Right lung (tissue), 5 donors: ENCODE results near the gene BCAR1. TPM values are rescaled to one million over a fixed set of nuclear protein-coding genes. Genes with fewer than 3 reads are reported as not detected.
"Not testable (repeated sequence)": the region's sequence is repeated elsewhere in the genome, so short reads cannot be mapped to it uniquely, and the experiment has no call there.

Experiments used
- DNase-seq, 2 donors: peaks; one replicate each; pipeline ENCODE4 v3.0.0-alpha.2; 2013
- polyA plus RNA-seq, 5 donors: library from polyadenylated mRNA; unstranded; fragments of 120-200 nt; gene quantifications; one replicate each; pipeline versions ENCODE4 v1.2.1 to v1.2.3, GENCODE V29; 2013; ENCODE audit warnings: inconsistent platforms in 1 of 5, low replicate concordance in 1 of 5; ENCODE audit not compliant: insufficient read length in 5 of 5, insufficient read depth in 1 of 5

The BCAR1 gene
- polyA plus RNA-seq, 5 donors = 32.6 to 76.2 (median 54.7) TPM

- DNase-seq = no peak
These were observed 21.9 kb upstream of the BCAR1 start for GRCh38 chr16:75273054-75273925.

GRCh38 chr16:75272629-75273028 lies 21.2 kb upstream of the BCAR1 start:
- not testable (repeated sequence) for DNase-seq

GRCh38 chr16:75272097-75272551 lies 20.7 kb upstream of the BCAR1 start:
- no peak for DNase-seq

GRCh38 chr16:75271441-75272096 lies 20.1 kb upstream of the BCAR1 start:
- no peak for DNase-seq

DNA sequence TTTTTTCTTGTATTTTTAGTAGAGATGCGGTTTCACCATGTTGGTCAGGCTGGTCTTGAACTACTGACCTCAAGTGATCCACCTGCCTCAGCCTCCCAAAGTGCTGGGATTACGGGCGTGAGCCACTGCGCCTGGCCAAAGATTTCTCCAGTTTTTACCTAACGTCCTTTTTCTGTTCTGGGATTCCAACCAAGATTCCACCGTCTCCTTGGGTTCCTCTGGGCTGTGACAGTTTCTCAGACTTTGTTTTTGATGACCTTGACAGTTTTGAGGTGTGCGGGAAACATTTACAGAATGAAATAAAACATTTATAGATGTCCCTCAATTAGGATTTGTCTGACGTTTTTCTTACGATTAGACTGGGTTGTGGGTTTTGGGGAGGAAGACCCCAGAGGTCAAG lies 17.9 kb upstream of the BCAR1 start:
- DNase-seq = not testable (repeated sequence)

GRCh38 chr16:75267631-75268264 lies 16.3 kb upstream of the BCAR1 start:
- no peak for DNase-seq

DNA sequence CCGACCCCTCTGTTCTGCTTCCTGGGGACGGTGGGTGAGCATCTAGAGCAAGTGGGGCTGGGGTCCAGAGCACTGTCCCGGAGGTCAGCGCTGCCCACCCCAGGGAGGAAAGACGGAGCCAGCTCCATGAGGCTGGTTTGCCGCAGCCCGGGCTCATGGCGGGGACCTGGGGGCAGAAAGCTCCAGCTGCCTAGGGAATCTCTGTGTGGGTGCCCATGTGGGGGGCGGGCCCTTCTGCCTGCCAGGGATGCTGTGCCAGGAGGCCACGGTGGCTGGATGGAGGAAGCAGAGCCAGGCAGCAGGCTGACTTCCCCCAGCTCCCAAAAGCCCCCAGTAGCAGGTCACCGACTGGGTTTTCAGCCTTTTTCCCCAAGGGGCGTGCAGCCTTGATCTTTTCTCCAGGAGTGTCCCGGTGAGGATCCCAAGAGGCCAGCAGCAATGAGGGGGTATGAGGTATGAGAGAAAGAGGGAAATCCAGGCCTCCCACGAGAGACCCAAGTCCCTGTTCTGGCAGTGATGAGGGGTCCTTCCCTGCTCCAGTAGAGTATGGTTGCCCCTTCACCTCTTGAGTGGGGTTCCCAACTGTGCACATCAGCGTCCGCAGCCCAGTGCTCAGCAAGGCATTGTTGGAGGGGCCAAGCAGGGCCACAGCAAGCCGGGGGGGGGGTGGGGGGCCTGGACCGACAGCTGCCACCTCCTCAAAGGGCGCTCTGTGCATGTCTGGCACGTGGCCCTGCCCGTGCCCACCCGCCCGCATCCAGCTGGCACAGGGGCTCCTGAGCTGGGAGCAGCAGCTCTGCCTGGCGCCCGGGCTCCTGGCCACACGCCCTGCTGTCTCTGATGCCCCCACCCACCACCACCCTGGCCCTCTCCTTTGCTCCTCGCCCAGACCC lies 15.6 kb upstream of the BCAR1 start:
- DNase-seq = no peak

DNA sequence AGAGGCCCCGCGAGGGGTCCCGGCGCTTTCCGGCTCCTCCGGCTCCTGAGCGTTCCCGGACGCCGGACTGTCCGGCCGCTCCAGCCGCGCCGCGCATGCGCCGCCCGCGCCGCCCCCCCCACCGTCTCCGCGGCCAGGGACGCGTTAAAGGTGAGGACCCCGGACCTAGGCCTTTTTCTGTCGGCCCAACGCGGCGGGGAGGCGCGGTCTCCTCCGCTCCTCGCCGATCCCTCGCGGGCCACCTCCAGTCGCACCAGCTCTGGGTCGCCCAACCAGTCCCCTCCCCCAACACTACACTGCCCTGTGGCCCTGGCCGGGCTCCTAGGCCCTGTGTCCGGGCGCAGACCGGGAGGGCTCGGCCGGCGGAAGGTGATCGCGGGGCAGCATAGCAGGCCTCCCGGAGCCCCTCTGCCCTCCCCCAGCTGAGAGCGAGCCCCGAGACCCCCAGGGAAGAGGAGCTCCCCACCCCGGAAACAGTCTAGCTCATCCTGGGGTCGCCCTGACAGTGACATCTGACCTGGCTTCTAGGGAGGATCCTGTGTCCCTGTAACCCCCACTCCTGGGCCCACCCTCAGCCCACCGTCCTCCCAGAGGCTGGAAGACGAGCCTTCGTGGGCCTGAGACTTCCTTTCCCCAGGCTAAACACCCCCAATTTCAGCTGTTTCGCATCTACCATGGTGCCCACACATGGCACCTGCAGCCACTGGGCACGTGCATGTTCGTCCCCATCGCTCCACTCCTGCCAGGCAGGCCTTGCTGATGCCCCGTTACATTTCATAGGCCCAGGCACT lies 14.7 kb upstream of the BCAR1 start:
- peak; percentile 73 to 75 for DNase-seq

DNA sequence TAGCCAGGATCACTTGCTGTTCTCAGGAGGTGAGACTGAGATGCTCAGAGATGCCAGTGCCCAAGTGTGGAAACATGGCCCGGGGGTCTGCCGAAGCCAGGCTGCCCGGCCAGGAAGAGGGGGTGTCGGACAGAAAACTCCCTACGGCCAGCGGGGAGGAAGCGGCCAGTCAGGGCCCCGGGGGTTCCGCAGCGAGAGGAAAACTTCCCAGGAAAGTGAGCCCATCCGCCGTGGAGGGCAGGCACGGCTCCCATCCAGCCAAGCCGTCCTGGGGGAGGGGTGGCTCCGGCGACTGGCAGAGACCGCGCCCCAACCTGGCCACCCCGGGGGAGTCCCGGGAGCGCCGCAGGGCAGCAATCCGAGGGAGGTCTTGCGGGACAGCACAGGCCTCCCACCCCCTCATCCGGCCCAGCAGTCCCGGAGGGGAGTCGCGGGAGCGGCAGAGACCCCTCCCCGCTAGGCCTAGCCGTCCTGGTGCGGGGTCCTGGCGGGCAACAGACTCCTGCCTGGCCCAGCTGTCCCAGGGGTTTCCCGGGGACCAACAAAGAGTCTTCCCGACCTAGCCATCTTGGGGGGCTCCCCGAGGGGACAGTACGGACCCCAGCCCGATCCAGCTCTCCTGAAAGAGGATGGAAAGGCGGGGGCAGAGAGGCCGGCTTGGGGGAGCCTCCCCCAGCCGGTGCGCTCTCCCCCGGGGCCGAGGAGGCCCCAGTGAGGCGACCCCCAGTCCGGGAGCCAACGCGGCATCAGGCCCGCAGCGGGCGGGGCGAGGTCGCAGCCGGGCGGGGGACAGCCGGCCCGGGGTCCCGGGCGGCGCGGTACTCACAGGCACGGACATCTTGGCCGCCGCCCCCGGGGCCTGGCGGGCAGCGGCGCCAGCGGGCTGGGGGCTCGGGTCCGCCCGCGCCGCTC lies 13.8 kb upstream of the BCAR1 start:
- DNase-seq = no peak

DNA sequence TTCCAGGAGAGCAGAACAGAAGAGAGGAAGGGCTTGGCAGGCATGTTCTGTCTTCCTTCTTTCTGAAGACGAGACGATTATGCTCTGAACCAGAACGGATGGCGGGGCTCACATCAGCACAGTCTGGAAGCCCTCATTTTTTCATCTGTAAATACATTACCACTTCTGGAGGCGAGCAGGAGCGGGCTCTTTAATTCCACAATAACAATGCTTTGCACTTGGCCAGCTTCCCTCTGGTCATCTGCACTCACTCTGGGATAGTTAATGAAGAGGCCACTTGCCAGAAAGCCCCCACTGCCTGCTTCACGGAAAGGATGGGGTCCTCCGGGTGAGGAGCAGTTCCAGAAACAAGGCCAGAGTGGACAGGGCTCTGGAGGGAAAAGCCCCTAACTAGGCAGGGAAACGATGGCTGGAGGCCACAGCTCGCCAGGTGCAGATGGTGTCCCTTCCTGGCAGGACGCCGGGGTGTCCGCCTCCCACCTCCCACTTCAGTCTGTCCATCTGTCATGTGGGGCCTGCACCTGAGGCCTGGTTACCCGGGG lies 13.1 kb upstream of the BCAR1 start:
- peak; percentile 84 to 85 for DNase-seq

DNA sequence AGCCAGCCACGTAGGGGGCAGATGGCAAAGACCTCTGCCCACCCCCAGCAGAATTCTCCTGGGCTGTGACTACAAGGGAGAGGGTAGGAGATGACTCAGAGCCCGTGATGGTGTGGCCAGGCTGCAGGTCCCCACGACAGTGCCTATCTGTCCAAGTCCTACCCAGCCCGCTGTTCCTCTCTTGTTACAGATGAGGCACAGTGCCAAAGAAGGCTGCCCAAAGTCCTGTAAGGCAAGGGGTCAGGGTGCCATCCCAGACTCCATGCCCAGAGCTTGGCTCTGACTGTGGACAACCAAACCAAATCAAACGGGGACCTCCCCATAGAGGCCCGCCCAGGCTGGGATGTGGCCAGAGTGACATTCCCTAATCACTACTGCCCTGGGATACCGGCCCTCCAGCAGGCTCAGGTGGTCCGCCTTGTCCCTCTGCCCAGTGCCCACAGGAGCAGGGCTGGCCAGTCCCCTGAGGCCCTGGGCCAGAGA lies 12.6 kb upstream of the BCAR1 start:
- DNase-seq = no peak

GRCh38 chr16:75263291-75263962 lies 12.0 kb upstream of the BCAR1 start:
- no peak for DNase-seq

DNA sequence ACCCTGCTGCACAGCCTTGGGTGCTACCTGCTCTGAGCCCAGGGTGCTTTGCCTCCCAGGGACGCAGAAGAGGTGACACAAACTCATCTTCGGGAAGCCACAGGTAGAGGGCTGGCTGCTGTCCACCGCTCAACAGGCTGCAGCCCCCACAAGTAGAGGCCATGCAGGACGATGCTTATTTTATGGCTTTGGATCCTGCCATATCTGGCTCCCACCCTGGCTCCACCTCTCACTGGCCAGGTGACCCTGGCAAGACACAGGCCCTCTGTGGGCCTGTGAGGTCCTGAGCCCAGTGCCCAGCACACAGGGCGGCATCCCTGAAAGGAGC lies 11.3 kb upstream of the BCAR1 start:
- DNase-seq = no peak

- DNase-seq = no peak
These were observed 10.8 kb upstream of the BCAR1 start for GRCh38 chr16:75262104-75262799.

- DNase-seq = no peak
These were observed 10.2 kb upstream of the BCAR1 start for GRCh38 chr16:75261590-75262078.

GRCh38 chr16:75260851-75261589 lies 9.6 kb upstream of the BCAR1 start:
- DNase-seq = no peak

DNA sequence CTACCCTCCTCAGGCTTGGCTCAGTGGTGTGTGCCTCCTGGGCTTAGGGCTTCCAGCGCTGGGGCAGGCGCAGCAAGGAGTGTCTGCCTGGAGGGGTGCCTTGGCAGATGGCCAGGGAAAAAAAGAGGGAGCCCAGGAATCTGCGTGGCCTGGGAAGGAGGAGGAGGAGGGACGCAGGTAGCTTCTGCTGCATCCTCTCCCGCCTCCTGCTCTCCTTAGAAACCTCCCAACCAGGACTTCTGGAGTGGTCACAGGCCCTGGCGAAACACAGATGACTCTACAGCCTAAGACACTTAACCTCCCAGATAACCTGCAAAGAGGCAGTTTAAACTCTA lies 7.3 kb upstream of the BCAR1 start:
- no peak for DNase-seq
